HG02943 (cell line): ENCODE measurements around the gene TTYH1.
"Not testable (repeated sequence)": the region's sequence is repeated elsewhere in the genome, so short reads cannot be mapped to it uniquely, and the experiment has no call there.

ENCODE experiments used
- ATAC-seq: cut with Tn5 transposase; IDR thresholded peaks from one replicate; pipeline ENCODE4 v1.9.1; 2021; ENCODE audit warnings: mild to moderate bottlenecking, low read depth, moderate library complexity; ENCODE audit not compliant: unreplicated experiment

TTYH1 gene

GRCh38 chr19:54415208-54415900, at the start of gene TTYH1:
Gene TTYH1, plus strand, starts transcription at chr19:54415464. Its CDS starts 89 bp downstream, at chr19:54415553.
- no peak for ATAC-seq

DNA sequence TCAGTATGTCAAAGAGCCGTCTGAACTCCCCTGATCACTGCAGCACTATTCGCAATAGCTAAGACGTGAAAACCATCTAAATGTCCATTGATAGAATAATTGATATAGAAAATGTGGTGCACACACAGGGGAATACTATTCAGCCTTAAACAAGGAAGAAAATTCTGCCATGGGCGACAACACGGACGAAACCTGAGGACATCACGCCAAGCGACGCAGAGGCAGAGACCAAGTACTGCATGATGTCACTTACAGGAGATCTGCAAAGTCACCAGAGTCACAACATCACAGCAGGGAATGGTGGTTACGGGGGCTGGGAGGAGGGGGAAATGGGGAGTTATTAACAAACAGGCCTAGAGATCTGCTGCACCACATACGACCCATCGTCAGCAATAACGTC, 49.5 kb upstream of the TTYH1 start:
- ATAC-seq, result not testable (repeated sequence)

DNA sequence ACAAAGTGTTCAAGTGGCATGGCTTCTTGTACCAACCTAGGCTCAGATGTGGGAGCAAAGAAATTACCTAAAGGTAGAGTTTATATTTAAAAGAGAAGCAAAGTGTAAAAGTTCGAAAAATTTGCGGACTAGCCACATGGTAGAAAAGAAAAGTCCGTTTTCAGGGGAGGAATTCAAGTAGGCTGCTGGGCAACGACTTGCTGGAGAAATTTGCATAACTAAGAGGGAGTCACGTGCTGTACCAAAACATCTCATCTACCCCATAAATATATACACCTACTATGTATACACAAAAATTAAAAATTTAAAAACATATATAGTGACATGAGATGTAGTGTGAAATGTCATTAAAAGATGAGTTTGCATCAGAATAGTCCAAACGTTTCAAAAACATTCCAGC, 48.5 kb upstream of the TTYH1 start:
- no peak for ATAC-seq

DNA sequence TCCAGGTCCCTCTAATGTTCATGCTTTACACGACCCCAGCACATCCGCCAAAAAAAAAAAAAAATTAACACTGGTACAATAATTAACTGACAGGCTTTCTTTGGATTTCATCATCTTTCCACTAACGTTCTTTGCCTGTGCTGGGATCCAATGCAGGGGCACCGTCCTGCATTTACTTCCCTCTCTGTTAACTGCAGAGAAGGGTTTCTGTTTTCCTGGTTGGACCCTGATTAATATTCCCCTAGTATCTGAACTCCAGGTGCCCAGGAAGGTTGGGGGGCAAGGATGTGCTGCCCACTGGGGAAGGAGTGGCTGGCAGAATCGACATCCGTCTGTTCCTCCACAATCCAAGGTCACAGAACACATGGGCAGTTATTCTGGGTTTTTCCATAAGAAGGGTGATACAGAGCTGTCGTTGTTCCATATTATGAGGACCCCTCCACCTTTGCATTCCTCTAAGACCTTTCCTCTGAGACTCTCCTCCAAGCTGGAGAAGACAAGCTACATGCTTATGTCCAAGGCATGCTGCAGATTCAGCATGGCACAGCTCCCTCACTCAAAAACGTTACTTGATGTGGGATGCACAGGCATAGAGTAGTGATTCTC, 46.1 kb upstream of the TTYH1 start:
- no peak for ATAC-seq

DNA sequence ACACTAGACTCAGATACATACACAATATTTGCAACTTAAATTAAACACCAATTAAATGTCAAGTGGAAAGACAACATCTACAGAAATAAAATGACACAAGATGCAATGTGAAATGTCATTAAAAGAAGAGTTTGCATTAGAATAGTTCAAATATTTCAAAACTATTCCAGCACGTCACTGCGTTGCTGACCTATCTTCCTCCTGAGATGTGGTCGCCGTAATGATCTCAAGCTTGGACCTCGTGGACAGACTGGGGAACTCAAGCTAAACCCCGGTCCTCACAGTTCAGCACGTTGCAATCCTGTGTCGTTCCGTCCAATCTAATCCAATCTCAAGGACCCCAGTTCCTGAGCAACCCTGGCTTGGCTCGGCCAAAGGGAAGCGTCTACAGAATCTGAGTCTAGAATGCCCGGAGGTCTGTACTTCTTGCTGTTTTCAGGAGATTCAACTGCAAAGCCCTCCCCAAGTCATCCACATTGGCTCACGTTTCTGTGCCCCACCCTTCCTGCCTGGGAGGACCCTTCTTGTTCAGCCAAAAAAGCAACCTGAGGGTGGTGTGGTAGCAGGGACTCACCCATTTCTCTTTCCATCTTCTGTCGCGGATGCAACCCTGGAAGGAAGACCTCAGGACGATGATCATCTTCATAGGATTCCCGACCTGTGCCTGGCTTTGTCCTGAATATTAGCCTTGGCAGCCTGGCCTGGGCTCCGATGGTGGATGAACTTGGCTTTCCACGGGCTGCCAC, 45.4 kb upstream of the TTYH1 start:
- ATAC-seq, result not testable (repeated sequence)

GRCh38 chr19:54370434-54370796, 44.8 kb upstream of the TTYH1 start:
- ATAC-seq, result not testable (repeated sequence)

- not testable (repeated sequence) for ATAC-seq
These were observed 43.8 kb upstream of the TTYH1 start for GRCh38 chr19:54371453-54371852.

DNA sequence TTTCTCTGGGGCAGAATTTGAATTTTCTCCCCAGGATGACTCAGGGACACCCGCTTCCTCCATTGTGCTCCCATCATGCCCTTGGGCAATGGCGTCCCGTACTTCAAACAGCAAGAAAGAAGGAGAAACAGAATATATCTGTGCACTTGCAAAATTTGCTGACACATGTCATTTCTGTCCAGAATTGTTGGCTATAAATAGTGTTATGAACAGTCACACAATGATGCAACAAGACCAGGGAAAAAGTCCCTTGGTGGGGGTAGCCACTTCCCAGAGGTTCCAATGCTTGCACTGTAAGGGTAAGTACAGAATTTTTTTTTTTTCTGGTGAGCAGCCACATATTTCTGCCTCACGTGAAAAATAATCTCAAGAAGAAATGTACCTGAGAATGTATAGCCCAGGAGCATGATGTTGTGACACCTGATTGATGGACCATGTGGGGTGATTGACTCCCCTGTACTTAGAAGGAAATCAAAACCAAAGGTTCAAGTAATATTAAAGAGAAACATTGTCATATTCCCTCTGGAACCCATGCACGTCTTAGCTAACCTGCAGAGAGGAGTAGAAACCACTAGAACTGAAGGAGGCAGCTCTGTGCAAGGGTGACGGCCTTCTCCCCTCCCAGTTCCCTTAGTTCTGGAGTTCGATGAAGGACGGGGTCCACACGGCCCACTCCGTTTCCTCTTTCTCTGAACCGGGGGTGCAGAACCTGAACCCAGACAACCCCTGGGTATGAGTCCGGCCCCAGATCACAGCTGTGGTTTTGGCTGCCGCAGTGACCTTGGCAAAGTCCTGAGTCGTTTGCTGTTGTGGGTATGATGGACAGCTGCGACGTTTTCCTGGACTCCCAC, 41.3 kb upstream of the TTYH1 start:
- ATAC-seq, result no peak

DNA sequence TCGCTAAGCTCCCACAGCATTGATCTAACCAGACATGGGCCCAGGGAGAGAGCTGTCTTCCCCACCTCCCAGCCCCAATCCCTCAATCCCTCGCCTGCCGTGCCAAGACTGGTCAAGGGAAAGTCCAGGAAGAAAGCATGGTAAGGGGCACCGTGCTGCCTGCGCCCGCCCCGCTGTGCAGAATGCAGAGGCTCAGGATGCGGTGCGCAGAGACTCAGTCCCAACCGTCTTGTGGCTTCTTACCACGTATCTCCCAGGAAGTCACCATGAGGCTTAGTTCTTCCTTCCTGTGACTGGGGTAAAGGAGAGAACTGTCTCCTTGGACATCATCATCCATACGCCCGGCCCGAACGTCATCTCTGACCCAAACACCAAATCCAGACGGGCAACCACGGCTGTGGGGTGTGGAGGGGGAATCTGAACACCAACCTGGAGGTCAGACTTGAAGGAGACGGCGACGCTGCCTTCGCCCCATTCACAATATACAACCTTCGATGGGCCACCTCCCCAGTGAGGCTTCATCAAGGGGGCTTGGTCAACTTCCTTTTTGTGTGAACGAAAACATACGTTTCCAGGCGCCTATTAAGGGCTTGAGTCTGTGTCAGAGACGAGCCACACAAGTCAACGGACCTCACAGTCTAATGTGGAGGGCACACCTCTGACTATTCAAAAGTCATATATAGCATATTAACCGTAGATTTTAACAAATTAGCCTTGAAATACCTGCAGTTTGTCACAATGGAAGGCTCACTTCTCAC, 39.9 kb upstream of the TTYH1 start:
- ATAC-seq, result not testable (repeated sequence)

- ATAC-seq, result no peak
These were observed 38.5 kb upstream of the TTYH1 start for GRCh38 chr19:54376610-54377285.

- no peak for ATAC-seq
These were observed 36.0 kb upstream of the TTYH1 start for GRCh38 chr19:54379187-54379678.

- no peak for ATAC-seq
These were observed 34.4 kb upstream of the TTYH1 start for GRCh38 chr19:54380897-54381296.

GRCh38 chr19:54382041-54382440, 33.2 kb upstream of the TTYH1 start:
- ATAC-seq, result not testable (repeated sequence)

GRCh38 chr19:54383330-54383729, 31.9 kb upstream of the TTYH1 start:
- no peak for ATAC-seq

GRCh38 chr19:54387991-54388801, 27.1 kb upstream of the TTYH1 start:
- no peak for ATAC-seq

- no peak for ATAC-seq
These were observed 26.5 kb upstream of the TTYH1 start for GRCh38 chr19:54388802-54389139.

DNA sequence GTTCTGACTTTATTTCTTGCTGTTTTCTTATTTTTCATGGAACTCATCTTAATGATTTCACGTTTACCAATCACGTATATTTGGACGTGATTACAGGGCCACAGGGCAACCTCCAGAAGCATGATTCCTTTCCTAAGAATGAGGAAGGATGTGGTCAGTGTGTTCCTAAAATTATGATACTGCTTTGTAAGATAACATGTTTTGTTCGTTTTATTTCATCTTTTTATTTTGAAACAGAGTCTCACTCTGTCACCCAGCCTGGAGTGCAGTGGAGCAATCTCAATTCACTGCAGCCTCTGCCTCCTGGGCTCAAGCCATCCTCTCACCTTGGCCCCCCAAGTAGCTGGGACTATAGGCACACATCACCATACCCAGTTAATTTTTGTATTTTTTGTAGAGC, 25.7 kb upstream of the TTYH1 start:
- ATAC-seq, result no peak

DNA sequence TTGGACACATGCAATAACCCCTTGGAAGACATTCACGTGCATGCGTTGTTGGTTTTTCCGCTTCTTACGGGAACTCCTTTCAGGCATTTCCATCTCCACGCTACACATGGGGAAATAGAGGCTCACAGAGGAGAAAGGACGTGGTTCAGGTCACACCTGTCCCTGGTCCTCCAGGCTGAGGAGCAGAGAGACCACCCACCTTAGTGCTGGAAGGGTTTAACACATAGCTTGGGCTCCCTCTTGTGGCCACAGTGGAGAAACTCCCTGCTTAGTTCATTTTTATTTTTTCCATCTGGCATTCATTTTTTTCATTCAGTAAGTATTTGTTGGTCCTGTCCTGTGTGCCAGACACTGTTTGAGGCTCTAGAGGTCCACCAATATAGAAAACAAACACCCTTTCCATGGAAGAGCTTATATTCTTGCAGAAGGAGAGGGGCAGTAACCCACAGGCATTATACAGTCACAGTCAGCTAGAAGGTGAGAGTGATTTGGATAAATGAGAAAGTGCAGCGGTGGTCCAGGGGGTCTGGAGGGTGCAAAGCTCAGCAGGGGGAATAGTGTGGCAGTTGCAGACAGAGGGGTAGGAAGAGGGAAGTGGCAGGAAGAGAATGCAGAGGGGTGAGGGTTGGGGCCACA, 24.2 kb upstream of the TTYH1 start:
- ATAC-seq, result no peak
